Left kidney (tissue), 8 donors: ENCODE data around the gene UPK1A. TPM values are rescaled to one million over a fixed set of nuclear protein-coding genes. Genes with fewer than 3 reads are reported as not detected.

ENCODE experiments used
- DNase-seq: peaks from one replicate; pipeline ENCODE4 v3.0.0-alpha.2; 2013
- long read RNA-seq, 8 donors: transcript quantifications; one replicate each; lab custom pipeline, GENCODE V29; 2026
- polyA plus RNA-seq: library from polyadenylated mRNA; unstranded; fragments of 120-200 nt; gene quantifications from one replicate; pipeline ENCODE4 v1.2.1, GENCODE V29; 2013; ENCODE audit not compliant: insufficient read length

UPK1A gene
- polyA plus RNA-seq = 13.1 TPM
- long read RNA-seq, donor 1, transcript UPK1A-204 (8 exons, 1,268 nt) = major isoform, 5 of 9 reads
- long read RNA-seq, donor 1, partial matches to known transcripts = 0 of 9 reads
- long read RNA-seq, donor 1, other reads (novel, unspliced or antisense) = 0 of 9 reads
- long read RNA-seq, donor 2, partial matches to known transcripts = 0 of 4 reads
- long read RNA-seq, donor 2, other reads (novel, unspliced or antisense) = 0 of 4 reads
- long read RNA-seq, donor 3, transcript UPK1A-204 (8 exons, 1,268 nt) = major isoform, 7 of 8 reads
- long read RNA-seq, donor 3, partial matches to known transcripts = 0 of 8 reads
- long read RNA-seq, donor 3, other reads (novel, unspliced or antisense) = 0 of 8 reads
- long read RNA-seq, donor 4, partial matches to known transcripts = 0 of 2 reads
- long read RNA-seq, donor 4, other reads (novel, unspliced or antisense) = 0 of 2 reads
- long read RNA-seq, donor 5, transcript UPK1A-204 (8 exons, 1,268 nt) = major isoform, 15 of 19 reads
- long read RNA-seq, donor 5, partial matches to known transcripts = 0 of 19 reads
- long read RNA-seq, donor 5, other reads (novel, unspliced or antisense) = 0 of 19 reads
- long read RNA-seq, donor 6 = 0 reads
- long read RNA-seq, donor 7, transcript UPK1A-204 (8 exons, 1,268 nt) = major isoform, 6 of 7 reads
- long read RNA-seq, donor 7, partial matches to known transcripts = 0 of 7 reads
- long read RNA-seq, donor 7, other reads (novel, unspliced or antisense) = 0 of 7 reads
- long read RNA-seq, donor 8, partial matches to known transcripts = 0 of 4 reads
- long read RNA-seq, donor 8, other reads (novel, unspliced or antisense) = 0 of 4 reads

DNA sequence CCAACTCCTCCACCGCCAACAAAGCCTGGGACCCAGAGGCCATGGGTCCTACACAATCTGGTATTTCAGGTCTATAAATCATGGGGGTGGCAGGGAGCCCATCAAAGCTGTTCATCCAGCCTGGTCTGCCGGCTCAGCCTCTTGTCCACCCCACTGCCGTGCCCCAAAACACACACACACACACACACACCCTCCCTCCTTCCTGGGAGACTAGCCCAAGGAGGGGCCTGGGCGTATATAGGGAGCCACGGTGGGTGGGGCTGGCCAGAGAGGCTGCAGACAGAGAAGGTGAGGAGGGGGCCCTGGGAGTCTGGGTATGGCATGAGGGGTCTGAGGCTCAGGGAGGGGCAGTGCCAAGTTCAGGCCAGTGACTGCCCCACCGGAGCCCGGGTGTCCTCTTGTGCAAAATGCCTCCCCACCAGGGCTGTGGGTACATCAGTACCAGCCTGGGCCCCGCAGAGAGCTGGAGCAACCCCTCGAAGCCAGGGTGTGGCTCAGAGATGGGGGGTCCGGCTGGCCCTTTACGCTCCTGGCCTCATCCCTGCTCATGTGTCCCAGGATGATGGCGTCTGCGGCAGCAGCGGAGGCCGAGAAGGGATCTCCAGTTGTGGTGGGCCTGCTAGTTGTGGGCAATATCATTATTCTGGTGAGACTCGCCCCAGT, at the start of gene UPK1A:
Gene UPK1A (plus strand): TSS at position 267 of the 663 bp plus-strand sequence. CDS start 296 bp downstream, at position 563.
- no peak for DNase-seq

DNA sequence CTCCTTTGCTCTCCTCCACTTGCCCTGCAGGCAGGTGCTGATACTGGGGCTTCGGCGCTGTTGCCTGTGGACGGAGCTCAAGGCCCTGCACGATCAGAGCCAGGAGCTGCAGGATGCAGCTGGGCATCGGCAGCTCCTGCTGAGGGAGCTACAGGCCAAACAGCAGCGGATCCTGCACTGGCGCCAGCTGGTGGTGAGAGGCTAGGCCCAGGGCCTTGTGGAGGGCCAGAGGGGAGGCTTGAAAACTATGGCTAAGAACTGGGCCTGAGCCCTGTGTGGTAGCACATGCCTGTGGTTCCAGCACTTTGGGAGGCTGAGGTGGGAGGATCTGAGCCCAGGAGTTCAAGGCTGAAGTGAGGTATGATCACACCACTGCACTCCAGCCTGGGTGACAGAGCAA, 47.5 kb upstream of the UPK1A start:
- DNase-seq = no peak

DNA sequence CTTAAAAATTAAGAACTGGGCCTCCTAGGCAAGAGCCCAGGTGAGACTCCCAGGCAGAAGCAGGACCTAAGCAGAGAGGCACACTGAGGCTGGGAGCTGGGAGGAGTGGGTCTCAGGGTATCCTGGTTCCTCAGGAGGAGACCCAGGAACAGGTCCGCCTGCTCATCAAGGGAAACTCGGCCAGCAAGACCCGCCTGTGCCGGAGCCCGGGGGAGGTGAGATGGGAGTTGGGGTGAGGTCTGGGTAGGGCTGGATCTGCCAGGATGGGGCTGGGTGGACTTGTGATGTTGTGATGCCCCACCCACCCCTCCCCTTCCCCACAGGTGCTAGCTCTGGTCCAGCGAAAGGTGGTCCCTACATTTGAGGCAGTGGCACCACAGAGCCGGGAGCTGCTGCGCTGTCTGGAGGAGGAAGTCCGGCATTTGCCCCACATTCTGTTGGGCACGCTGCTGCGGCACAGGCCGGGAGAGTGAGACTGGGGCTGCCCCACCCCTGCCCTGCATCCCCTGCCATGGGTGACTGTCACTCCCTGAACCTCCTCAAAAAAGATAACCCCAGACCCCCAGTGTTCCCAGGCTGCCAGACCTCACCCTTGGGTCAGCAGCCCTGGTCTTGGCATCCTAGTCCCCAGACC, 46.9 kb upstream of the UPK1A start:
- no peak for DNase-seq

DNA sequence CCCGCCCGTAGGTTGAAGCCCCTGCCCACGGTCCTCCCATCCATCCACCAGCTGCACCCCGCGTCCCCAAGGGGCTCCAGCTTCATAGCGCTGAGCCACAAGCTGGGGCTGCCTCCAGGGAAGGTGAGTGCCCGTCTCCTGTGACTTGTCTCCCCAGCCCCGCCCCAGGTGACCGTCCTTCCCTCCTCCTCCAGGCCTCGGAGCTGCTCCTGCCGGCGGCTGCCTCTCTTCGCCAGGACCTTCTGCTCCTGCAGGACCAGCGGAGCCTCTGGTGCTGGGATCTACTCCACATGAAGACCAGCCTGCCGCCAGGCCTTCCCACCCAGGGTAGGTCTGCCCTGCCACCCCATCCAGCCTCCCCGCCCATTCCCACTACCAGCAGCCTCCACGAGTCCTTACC, 46.3 kb upstream of the UPK1A start:
- no peak for DNase-seq

DNA sequence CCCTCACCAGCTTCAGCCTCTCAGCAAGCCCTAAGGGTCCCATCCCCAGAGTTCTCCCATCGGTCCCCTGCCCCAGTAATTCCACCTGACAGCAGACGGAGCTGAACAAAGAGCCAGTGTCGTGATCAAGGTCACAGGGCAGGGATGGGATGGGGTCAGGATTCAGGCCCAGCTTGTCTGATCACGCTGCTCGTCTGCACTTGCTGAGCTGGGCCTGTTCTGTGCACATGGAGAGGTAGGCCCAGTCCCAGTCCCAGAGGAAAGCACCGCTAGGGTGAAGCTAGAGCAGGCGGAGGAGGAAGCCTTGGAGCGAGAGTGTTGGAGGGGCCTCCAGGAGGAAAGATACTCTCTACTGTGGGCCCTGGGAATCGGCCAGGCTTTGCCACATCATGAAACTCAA, 44.6 kb upstream of the UPK1A start:
- DNase-seq = no peak

DNA sequence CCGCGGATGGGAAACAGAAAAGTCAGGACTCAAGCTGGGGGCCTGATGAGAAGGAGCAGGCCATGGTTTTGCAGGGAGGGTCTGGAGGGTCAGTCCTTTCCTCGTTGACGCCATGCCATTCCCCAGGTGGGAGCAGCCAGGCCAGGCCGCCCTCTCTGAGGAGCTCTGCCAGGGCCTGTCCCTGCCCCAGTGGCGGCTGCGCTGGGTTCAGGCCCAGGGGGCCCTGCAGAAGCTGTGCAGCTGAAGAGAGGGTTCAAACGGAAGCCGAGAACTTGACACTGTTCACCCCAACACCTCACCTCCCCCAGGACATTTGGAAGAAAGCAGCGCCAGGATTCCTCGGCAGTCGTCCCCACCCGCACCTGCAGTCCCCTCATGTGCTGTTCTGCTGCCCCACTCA, 43.6 kb upstream of the UPK1A start:
- no peak for DNase-seq

DNA sequence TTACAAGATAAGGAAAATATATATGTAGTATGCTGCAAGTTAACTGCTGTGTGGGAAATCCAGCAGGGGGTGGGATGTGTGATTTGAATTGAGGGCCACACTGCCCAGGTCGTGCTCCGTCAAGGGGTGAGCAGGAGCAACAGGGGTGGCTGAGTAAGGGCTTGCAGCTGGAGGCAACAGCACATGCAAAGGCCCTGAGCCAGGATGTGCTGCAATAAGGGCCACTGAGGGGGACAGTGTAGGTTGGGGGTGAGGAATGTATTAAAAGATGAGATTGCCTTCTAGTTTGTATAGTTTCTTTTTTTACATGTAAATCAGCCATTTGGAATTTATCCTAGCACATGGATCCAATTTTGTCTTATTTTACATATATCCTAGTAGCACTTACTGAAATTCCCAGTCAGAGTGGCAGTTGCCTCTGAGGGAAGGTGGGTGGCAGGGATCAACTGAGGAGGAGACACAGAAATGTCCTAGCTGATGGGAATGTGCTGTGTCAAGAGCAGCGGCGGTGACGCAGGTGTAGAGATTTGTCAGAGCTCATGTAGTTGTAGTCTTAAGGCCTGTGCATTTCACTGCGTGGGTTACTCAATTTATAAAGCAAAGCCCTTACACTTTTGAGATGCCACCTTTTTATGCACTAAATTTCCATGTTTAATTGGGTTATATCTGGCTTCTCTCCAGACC, 42.8 kb upstream of the UPK1A start:
- no peak for DNase-seq

DNA sequence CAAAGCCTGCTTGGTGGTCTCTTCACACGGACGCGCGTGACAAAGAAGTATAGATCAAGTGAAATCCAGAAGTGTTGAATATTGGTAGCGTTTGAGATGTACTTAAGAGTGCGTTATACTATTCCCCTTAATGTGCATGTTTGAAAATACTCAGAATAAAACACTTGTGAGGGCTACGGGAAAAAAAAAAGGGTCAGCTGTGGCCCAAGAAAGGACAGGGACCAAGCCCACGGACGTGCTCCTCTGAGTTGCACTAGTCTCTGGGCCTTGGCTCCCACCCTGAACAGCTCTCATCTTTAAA, 38.1 kb upstream of the UPK1A start:
- DNase-seq = no peak

DNA sequence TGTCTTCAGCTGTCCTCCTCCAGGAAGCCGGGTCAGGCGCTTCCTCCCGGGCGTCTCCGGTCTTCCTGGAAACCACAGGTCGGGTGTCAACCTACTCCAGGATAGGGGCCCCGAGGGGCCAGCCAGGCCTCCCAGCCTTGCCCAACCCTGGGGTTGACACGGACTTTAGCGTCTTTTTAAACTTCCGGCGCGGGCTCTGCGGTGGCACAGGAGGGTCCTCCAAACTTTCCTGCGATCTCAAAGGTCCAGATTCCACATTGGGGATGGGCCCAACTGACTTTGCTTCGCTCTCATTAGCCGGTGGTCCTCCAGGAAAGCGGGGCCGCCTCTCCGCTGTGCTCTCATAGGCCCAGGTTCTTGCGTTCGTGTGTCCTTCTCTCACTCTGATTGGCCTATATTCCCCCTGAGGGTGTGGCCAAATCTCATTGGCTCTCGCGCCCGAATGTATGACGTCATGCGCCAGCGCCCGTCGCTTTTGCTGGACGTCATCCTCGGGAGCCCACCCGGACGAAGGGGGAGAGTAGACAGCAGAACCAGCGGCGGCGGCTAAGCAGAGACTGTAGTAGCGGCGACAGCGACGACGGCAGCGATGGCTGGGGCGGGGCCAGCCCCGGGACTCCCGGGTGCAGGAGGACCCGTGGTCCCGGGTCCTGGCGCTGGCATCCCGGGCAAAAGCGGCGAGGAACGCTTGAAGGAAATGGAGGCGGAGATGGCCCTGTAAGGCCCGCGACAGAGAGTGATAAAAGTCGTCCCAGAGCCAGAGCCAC, 37.6 kb upstream of the UPK1A start, which contains the start of gene RBM42:
Gene RBM42 (plus strand): TSS at position 472 of the 767 bp plus-strand sequence. CDS start 118 bp downstream, at position 590.
- peak; percentile 99 for DNase-seq

DNA sequence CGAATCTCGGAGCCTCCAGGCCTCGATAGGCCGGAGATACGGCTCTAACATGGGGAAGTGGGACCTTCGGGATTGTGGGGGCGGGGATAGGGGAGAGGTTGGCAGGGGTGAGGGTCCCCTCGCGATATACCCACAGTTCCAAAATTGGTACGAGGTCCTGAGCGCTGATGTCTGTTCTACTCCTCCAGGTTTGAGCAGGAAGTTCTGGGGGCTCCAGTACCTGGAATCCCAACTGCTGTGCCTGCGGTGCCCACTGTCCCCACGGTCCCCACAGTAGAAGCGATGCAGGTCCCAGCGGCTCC, 37.0 kb upstream of the UPK1A start:
- DNase-seq = no peak

DNA sequence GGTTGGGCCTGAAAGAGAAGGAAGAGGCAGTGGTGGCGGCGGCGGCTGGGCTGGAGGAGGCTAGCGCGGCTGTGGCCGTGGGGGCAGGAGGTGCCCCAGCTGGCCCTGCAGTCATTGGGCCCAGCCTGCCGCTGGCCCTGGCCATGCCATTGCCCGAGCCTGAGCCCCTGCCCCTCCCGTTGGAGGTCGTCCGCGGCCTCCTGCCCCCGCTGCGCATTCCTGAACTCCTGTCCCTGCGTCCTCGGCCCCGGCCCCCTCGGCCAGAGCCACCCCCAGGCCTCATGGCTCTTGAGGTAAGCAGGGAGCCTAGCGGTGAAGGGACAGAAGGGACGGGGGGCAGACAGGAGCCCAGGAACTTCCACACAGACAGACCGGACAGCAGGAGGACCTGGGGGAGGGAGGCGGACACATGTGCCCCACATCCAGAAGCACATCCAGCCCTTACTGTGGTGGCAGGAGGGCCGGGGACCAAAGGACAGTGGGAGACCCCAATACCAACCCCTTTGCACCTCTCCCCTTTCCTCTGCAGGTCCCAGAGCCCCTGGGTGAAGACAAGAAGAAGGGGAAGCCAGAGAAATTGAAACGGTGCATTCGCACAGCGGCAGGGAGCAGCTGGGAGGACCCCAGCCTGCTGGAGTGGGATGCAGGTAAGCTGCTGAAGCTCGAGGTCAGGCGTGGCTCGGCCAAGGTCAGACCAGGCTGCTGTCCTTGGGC, 32.4 kb upstream of the UPK1A start:
- no peak for DNase-seq

DNA sequence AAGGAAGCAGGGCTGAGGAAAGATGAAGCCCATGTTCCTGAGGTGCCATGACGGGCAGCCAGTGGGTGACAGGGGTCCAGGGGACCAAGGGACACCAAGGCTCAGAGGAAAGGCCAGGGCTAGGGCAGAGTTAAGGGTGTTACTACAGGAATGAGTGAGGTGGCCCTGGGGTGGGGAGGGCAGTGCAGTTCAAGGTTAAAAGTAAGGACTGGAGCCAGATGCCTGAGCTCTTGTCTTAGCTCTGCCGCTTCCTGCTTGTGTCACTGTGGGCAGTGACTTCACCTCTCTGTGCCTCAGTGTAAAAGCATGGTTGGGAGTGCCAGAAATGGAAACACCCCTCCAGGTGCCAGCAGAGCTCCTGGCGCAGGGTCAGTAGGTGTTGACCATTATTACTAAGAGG, 29.7 kb upstream of the UPK1A start:
- DNase-seq = no peak

DNA sequence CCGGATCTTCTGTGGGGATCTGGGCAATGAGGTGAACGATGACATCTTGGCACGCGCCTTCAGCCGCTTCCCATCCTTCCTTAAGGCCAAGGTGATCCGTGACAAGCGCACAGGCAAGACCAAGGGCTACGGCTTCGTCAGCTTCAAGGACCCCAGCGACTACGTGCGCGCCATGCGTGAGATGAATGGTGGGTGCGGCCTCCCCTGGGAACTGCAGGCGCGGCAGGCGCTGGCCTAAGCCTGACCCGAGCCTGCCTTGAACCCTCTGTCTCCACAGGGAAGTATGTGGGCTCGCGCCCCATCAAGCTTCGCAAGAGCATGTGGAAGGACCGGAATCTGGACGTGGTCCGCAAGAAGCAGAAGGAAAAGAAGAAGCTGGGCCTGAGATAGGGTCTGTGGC, 29.2 kb upstream of the UPK1A start:
- DNase-seq = no peak

DNA sequence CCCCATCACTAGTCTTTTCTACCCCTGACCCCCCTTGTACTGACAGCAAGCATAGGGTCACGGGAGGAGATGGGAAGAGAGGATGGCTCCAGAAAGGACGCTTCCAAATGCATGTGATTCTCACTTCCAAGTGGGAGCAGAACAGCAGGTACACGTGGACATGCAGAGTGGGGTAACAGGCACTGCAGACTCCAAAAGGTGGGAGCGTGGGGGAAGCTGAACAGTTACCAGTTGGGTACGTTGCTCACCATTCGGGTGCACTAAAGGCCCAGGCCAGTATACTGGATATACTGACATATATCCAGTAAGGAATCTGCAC, 27.0 kb upstream of the UPK1A start:
- no peak for DNase-seq

DNA sequence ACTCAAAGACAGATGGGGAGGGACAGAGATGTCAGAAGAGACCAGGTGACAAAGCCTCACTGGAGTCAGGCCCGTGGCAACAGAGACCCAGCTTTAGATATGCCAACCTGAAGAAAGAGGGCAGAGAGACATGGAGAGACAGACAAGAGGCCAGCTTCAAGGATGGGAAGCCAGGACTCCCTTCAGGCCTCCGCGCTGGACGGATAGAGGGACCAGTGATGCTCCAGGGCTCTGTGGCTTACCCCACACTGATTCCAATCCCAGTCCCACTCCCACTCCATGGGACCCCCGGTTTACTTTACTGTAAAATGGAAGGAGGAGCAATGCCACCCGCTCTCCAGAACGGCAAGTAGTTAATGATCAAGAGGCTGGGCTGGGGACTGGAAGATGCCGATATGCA, 26.5 kb upstream of the UPK1A start:
- DNase-seq = no peak

DNA sequence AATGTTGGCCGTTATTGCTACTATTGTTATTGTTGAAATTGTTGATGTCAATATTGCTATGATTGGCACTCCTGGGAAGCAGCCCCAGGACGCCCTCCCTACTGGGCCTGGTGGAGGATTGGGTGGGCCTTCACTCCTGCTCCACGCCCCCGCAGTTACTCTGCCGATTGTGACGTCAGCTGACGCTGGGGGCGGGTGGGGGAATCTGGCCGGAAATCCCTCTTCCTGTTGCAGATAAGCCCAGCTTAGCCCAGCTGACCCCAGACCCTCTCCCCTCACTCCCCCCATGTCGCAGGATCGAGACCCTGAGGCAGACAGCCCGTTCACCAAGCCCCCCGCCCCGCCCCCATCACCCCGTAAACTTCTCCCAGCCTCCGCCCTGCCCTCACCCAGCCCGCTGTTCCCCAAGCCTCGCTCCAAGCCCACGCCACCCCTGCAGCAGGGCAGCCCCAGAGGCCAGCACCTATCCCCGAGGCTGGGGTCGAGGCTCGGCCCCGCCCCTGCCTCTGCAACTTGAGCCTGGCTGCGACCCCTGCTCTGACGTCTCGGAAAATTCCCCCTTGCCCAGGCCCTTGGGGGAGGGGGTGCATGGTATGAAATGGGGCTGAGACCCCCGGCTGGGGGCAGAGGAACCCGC, 24.7 kb upstream of the UPK1A start, which contains the start of gene ETV2:
Gene ETV2 (plus strand): TSS at position 231 of the 637 bp plus-strand sequence. CDS start 716 bp downstream, outside the sequence.
- DNase-seq = no peak

DNA sequence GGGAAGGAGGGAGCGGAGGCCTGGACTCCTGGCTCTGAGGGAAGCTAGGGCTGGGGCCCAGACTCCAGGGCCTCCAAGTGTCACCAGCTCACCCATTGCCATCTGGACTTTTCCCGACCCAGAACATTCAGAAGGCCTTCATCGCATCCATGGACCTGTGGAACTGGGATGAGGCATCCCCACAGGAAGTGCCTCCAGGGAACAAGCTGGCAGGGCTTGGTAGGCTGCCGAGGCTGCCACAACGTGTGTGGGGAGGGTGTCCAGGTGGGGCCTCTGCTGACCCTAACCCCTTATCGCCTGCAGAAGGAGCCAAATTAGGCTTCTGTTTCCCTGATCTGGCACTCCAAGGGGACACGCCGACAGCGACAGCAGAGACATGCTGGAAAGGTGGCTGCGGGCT, 24.0 kb upstream of the UPK1A start:
- no peak for DNase-seq

DNA sequence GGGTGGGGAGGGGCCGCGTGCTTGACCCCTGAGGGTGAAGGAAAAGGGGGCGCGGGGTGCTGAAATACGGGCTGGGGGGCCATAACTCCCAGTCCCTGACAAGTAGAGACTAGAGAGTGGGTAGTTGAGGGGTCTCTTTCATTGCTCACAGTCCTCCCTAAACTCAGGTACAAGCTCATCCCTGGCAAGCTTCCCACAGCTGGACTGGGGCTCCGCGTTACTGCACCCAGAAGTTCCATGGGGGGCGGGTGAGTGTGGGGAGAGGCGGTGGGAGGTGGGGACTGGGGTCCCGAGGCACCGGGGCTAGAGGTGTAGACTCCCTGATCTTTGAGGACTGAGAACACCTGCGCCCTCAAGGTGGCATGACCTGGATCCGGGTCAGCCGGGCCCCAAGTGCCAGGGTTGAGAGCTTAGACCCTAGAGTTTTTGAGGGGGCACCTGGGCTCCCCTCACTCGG, 23.5 kb upstream of the UPK1A start:
- DNase-seq = no peak

DNA sequence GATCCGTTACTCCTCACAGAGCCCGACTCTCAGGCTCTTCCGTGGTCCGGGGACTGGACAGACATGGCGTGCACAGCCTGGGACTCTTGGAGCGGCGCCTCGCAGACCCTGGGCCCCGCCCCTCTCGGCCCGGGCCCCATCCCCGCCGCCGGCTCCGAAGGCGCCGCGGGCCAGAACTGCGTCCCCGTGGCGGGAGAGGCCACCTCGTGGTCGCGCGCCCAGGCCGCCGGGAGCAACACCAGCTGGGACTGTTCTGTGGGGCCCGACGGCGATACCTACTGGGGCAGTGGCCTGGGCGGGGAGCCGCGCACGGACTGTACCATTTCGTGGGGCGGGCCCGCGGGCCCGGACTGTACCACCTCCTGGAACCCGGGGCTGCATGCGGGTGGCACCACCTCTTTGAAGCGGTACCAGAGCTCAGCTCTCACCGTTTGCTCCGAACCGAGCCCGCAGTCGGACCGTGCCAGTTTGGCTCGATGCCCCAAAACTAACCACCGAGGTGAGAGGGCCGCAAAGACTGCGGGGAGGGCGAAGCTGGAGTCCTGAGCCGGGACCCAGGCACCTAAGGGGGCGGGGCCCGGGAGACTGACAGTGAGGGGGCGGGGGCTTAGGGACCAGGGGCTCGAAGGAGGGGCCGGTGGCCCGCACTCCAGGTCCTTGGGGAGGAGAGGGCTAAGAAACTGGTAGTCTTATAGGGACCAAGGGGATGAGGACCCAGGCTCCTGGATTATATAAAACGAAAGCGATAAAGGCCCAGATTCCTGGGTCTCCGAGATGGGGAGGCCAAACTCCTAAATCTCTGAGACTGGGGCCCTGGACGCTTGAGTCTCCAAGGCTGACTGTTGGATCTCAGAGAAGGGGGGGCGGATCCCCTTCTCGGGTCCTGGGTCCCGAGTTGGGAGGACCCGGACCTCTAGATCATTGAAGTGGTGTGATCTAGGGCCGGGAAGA, 22.8 kb upstream of the UPK1A start:
- peak; percentile 88 for DNase-seq
